Activated CD4-positive, alpha-beta T cell treated with anti-CD3 and anti-CD28 coated beads, Interleukin-2, amount 10 ng/mL, durations not matched to agents 24 days and 14 days (primary cell): ENCODE results near the gene ZNF844. TPM values are rescaled to one million over a fixed set of nuclear protein-coding genes. Genes with fewer than 3 reads are reported as not detected.

Source experiments
- DNase-seq: peaks from one replicate; pipeline ENCODE4 v3.0.0; 2022
- H3K27ac Mint-ChIP-seq: one replicate; pipeline ENCODE4 v1.8.0; 2022; ENCODE audit warnings: mild to moderate bottlenecking, mixed read lengths
- H3K27me3 Mint-ChIP-seq: one replicate; pipeline ENCODE4 v1.8.0; 2022; ENCODE audit warnings: mixed read lengths
- H3K36me3 Mint-ChIP-seq: one replicate; pipeline ENCODE4 v1.8.0; 2022; ENCODE audit warnings: low read depth, mild to moderate bottlenecking, mixed read lengths
- H3K4me1 Mint-ChIP-seq: one replicate; pipeline ENCODE4 v1.8.0; 2021; ENCODE audit warnings: mixed read lengths
- H3K4me3 Mint-ChIP-seq: one replicate; pipeline ENCODE4 v1.8.0; 2022; ENCODE audit warnings: mild to moderate bottlenecking, moderate library complexity, mixed read lengths
- H3K9me3 Mint-ChIP-seq: one replicate; pipeline ENCODE4 v1.8.0; 2021; ENCODE audit warnings: mixed read lengths
- intact Hi-C: fragments of 100-400 bp; cut with micrococcal nuclease; formaldehyde crosslinking; loops from one replicate; pipeline ENCODE4 v1.15.1; 2023
- total RNA-seq: library from RNA; stranded (reverse); gene quantifications from 2 replicates; pipeline ENCODE4 v1.2.3, GENCODE V29; 2022

The ZNF844 gene
- total RNA-seq, 1 donor from 2014 or later, result 0.93 TPM

DNA sequence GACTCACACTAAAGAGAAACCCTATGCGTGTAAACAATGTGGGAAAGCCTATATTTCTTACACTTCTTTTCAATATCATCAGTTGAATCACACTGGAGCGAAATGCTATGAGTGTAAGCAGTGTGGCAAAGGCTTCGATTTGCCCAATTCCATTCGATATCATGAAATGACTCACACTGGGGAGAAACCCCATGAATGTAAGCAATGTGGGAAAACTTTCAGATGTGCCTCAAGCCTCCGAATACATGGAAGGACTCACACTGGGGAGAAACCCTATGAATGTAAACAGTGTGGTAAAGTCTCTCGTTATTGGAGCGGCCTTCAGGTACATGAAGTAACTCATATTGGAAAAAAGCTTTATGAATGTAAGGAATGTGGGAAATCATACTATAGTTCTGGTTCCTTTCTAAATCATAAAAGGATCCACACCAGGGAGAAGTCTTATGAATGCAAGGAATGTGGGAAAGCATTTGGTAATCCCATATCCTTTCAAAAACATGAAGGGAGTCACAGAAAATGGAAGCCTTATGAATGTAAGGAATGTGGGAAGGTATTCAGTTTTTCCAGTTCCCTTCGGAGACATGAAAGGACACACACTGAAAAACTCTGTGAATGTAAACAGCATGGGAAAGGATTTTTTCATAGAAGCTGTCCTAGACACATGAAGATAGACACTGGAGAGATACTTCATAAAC is 47.6 kb downstream of the ZNF844 start:
- peaks cover 42% of the 10 kb centered on the region for H3K36me3 Mint-ChIP-seq
- H3K27ac Mint-ChIP-seq, result no peak overlapping the region

DNA sequence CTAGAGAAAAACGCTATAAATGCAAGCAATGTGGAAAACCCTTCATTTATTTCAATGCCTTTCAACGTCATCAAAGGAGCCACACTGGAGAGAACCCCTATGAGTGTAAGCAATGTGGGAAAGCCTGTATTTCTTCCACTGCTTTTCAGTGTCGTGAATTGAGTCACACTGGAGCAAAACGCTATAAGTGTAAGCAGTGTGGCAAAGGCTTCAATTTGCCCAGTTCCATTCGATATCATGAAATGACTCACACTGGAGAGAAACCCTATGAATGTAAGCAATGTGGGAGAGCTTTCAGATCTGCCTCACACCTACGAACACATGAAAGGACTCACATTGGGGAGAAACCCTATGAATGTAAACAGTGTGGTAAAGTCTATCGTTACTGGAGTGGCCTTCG is 48.2 kb downstream of the ZNF844 start:
- H3K36me3 Mint-ChIP-seq, result peaks cover 42% of the 10 kb centered on the region
- H3K4me1 Mint-ChIP-seq, result no peaks in the 10 kb centered on the region
- H3K9me3 Mint-ChIP-seq, result peaks cover 26% of the 10 kb centered on the region
- no peak for DNase-seq
- no peaks in the 10 kb centered on the region for H3K27me3 Mint-ChIP-seq
- no peak overlapping the region for H3K27ac Mint-ChIP-seq
- intact Hi-C loops, result no loop called here
- no peak overlapping the region for H3K4me3 Mint-ChIP-seq

More for the DNA sequence above, 47.6 kb downstream of the ZNF844 start:
- H3K4me3 Mint-ChIP-seq, result no peak overlapping the region
- intact Hi-C loops, result no loop called here
- H3K4me1 Mint-ChIP-seq, result no peaks in the 10 kb centered on the region
- no peaks in the 10 kb centered on the region for H3K27me3 Mint-ChIP-seq
- H3K9me3 Mint-ChIP-seq, result peaks cover 26% of the 10 kb centered on the region
- no peak for DNase-seq

DNA sequence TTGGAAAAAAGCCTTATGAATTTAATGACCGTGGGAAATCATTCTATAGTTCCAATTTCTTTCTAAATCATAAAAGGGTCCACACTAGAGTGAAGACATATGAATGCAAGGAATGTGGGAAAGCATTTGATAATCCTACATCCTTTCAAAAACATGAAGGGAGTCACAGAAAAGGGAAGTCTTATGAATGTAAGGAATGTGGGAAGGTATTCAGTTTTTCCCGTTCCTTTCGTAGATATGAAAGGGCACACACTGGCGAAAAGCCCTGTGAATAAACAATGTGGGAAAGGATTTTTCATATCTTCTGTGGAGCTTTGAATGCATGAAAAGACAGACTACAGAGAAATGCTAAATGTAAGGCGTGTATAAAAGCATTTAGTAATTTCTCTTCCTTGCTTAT is 48.6 kb downstream of the ZNF844 start:
- intact Hi-C loops, result no loop called here
- Mint-ChIP-seq H3K36me3 (peaks cover 42% of the 10 kb centered on the region), H3K9me3 (peaks cover 26% of the 10 kb centered on the region), H3K27me3 (no peaks in the 10 kb centered on the region), H3K4me3 (no peak overlapping the region), H3K27ac (no peak overlapping the region), H3K4me1 (no peaks in the 10 kb centered on the region)
- DNase-seq, result no peak

DNA sequence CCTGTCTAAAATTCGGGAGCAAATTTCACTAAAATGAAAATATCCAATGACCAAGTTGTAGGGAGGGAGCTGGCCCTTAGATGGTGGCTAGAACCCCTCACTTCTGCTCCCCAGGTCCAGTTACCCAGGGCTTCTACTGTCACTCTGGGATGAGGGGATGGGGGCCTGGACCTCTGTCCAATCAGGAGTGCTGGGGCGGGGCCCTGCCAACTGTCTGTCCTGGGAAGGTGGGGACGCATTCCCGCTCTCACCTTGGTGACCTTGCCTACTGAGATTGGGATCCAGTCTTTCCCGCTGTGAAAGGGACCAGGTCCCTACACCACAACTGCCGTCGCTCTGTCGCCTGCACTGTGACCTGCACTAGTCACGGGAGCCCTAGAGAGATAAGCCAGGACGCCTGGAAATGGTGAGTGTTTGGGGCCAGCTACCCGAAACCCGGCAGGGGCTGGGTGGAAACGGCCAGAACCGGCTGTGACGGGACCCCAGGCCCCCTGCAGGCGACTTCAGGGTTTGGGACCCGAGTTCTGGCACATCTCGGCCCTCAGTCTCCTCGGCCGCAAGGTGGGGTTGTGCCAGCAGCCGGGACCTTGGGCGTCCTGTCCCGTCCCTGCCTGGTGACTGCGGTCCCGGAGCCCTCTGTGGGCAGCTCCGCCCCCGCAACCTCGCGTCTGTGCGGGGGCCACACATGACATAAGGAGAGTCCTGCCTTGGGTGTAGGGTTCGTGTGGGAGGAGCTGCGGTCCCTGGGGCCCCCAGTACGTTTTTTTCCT is 52.9 kb downstream of the ZNF844 start:
- Mint-ChIP-seq H3K4me1 (no peaks in the 10 kb centered on the region), H3K9me3 (peaks cover 21% of the 10 kb centered on the region), H3K4me3 (no peak overlapping the region), H3K27ac (no peak overlapping the region), H3K27me3 (no peaks in the 10 kb centered on the region), H3K36me3 (peaks cover 16% of the 10 kb centered on the region)
- intact Hi-C loops, result no loop called here
- DNase-seq, result no peak

DNA sequence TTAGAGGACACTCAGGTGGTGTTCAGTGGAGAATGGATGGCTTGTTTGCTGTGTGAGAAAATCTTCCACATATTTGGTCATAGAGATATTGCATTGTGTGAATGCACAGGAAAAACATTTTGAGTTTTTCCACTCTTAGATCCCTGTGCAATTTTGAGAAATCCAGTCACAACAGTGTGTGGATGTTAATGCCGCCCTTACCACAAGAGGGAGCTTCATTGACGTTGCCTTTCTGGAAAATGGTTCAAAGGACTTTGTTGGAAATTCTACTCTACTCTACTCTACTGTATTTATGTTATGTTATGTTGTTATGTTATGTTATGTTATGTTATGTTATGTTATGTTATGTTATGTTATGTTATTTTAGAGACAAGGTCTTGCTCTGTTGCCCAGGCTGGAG is 62.2 kb downstream of the ZNF844 start:
- Mint-ChIP-seq H3K4me3 (no peak overlapping the region), H3K27me3 (no peaks in the 10 kb centered on the region), H3K36me3 (peaks cover 16% of the 10 kb centered on the region), H3K4me1 (no peaks in the 10 kb centered on the region), H3K27ac (no peak overlapping the region), H3K9me3 (peaks cover 26% of the 10 kb centered on the region)
- intact Hi-C loops, result no loop called here
- DNase-seq, result no peak

Other genes with a start within 250 kb of the ZNF844 start
- 3.3 and 3.9 TPM in 2 replicates for gene ZNF439, start 216.0 kb upstream of the ZNF844 start, total RNA-seq
- 0.21 and 0.40 TPM in 2 replicates for gene ZNF69, start 176.9 kb upstream of the ZNF844 start, total RNA-seq
- gene ZNF700, start 139.6 kb upstream of the ZNF844 start, total RNA-seq, result 12.6 and 13.4 TPM in 2 replicates
- gene ZNF763, start 99.7 kb upstream of the ZNF844 start, total RNA-seq, result 0.31 and 0.51 TPM in 2 replicates
- gene ZNF433, start 29.1 kb upstream of the ZNF844 start, total RNA-seq, result 0.14 and 0.21 TPM in 2 replicates
- gene ZNF878, start 11.8 kb upstream of the ZNF844 start, total RNA-seq, result 0.21 and 0.49 TPM in 2 replicates
- gene ZNF20, start 75.6 kb downstream of the ZNF844 start, total RNA-seq, result 2.0 and 2.1 TPM in 2 replicates
- gene ZNF625, start 92.0 kb downstream of the ZNF844 start, total RNA-seq, result 3.0 and 3.7 TPM in 2 replicates
- 9.4 and 10.3 TPM in 2 replicates for gene ZNF136, start 98.4 kb downstream of the ZNF844 start, total RNA-seq
- gene ZNF44, start 230.2 kb downstream of the ZNF844 start, total RNA-seq, result 8.4 TPM in 2 replicates